Measurements from ENCODE around the gene CLNS1A.

- TF ChIP-seq POLR2AphosphoS5 (IDR thresholded peaks at IDR 0.05; ENCODE audit: low read depth), result peak; percentile 91
- TF ChIP-seq, protein P1, sequence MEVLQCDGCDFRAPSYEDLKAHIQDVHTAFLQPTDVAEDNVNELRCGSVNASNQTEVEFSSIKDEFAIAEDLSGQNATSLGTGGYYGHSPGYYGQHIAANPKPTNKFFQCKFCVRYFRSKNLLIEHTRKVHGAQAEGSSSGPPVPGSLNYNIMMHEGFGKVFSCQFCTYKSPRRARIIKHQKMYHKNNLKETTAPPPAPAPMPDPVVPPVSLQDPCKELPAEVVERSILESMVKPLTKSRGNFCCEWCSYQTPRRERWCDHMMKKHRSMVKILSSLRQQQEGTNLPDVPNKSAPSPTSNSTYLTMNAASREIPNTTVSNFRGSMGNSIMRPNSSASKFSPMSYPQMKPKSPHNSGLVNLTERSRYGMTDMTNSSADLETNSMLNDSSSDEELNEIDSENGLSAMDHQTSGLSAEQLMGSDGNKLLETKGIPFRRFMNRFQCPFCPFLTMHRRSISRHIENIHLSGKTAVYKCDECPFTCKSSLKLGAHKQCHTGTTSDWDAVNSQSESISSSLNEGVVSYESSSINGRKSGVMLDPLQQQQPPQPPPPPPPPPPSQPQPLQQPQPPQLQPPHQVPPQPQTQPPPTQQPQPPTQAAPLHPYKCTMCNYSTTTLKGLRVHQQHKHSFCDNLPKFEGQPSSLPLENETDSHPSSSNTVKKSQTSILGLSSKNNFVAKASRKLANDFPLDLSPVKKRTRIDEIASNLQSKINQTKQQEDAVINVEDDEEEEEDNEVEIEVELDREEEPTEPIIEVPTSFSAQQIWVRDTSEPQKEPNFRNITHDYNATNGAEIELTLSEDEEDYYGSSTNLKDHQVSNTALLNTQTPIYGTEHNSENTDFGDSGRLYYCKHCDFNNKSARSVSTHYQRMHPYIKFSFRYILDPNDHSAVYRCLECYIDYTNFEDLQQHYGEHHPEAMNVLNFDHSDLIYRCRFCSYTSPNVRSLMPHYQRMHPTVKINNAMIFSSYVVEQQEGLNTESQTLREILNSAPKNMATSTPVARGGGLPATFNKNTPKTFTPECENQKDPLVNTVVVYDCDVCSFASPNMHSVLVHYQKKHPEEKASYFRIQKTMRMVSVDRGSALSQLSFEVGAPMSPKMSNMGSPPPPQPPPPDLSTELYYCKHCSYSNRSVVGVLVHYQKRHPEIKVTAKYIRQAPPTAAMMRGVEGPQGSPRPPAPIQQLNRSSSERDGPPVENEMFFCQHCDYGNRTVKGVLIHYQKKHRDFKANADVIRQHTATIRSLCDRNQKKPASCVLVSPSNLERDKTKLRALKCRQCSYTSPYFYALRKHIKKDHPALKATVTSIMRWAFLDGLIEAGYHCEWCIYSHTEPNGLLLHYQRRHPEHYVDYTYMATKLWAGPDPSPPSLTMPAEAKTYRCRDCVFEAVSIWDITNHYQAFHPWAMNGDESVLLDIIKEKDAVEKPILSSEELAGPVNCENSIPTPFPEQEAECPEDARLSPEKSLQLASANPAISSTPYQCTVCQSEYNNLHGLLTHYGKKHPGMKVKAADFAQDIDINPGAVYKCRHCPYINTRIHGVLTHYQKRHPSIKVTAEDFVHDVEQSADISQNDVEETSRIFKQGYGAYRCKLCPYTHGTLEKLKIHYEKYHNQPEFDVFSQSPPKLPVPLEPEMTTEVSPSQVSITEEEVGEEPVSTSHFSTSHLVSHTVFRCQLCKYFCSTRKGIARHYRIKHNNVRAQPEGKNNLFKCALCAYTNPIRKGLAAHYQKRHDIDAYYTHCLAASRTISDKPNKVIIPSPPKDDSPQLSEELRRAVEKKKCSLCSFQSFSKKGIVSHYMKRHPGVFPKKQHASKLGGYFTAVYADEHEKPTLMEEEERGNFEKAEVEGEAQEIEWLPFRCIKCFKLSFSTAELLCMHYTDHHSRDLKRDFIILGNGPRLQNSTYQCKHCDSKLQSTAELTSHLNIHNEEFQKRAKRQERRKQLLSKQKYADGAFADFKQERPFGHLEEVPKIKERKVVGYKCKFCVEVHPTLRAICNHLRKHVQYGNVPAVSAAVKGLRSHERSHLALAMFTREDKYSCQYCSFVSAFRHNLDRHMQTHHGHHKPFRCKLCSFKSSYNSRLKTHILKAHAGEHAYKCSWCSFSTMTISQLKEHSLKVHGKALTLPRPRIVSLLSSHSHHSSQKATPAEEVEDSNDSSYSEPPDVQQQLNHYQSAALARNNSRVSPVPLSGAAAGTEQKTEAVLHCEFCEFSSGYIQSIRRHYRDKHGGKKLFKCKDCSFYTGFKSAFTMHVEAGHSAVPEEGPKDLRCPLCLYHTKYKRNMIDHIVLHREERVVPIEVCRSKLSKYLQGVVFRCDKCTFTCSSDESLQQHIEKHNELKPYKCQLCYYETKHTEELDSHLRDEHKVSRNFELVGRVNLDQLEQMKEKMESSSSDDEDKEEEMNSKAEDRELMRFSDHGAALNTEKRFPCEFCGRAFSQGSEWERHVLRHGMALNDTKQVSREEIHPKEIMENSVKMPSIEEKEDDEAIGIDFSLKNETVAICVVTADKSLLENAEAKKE (CRISPR knock-in tag; IDR thresholded peaks at IDR 0.05), result no peak
- TF ChIP-seq, protein P2, sequence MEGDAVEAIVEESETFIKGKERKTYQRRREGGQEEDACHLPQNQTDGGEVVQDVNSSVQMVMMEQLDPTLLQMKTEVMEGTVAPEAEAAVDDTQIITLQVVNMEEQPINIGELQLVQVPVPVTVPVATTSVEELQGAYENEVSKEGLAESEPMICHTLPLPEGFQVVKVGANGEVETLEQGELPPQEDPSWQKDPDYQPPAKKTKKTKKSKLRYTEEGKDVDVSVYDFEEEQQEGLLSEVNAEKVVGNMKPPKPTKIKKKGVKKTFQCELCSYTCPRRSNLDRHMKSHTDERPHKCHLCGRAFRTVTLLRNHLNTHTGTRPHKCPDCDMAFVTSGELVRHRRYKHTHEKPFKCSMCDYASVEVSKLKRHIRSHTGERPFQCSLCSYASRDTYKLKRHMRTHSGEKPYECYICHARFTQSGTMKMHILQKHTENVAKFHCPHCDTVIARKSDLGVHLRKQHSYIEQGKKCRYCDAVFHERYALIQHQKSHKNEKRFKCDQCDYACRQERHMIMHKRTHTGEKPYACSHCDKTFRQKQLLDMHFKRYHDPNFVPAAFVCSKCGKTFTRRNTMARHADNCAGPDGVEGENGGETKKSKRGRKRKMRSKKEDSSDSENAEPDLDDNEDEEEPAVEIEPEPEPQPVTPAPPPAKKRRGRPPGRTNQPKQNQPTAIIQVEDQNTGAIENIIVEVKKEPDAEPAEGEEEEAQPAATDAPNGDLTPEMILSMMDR (conservative IDR thresholded peaks at IDR 0.05; ENCODE audit: low read depth in 2 of 2), result no peak
- TF ChIP-seq EZH2 (IDR thresholded peaks at IDR 0.05; ENCODE audit: low read depth, unreplicated experiment), result no peak
- no peak for TF ChIP-seq EZH2phosphoT487 (IDR thresholded peaks at IDR 0.05; ENCODE audit: unreplicated experiment)
- no peak for TF ChIP-seq NANOG (IDR thresholded peaks at IDR 0.05; ENCODE audit: borderline replicate concordance)
- TF ChIP-seq CREB1 (CRISPR knock-in tag; IDR thresholded peaks at IDR 0.05; ENCODE audit: low read depth), result peak; percentile 28; the same call in 1 of the 2 replicates
Observed at GRCh38 chr11:77637345-77638165, at the start of gene CLNS1A.
